DMS79 (cell line): ENCODE results near the gene ZC2HC1B.
"Not testable (repeated sequence)": the region's sequence is repeated elsewhere in the genome, so short reads cannot be mapped to it uniquely, and the experiment has no call there.

Experiments
- DNase-seq: peaks from one replicate; lab custom pipeline; 2025; lab: John Stamatoyannopoulos, UW

The ZC2HC1B gene

DNA sequence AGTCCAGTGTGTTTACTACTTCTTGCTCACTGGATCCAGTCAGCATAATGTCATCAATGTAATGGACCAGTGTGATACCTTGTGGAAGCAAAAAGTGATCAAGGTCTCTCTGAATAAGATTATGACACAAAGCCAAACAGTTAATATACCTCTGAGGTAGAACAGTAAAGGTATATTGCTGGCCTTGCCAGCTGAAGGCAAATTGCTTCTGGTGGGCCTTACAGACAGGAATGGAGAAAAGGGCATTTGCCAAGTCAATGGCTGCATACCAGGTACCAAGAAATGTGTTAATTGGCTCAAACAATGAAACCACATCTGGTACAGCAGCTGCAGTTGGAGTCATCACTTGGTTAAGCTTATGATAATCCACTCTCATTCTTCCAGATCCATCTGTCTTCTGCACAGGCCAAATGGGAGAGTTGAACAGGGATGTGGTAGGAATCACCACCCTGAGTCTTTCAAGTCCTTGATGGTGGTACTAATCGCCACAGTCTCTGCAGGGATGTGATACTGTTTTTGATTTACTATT, 7.0 kb downstream of the ZC2HC1B start:
- not testable (repeated sequence) for DNase-seq

DNA sequence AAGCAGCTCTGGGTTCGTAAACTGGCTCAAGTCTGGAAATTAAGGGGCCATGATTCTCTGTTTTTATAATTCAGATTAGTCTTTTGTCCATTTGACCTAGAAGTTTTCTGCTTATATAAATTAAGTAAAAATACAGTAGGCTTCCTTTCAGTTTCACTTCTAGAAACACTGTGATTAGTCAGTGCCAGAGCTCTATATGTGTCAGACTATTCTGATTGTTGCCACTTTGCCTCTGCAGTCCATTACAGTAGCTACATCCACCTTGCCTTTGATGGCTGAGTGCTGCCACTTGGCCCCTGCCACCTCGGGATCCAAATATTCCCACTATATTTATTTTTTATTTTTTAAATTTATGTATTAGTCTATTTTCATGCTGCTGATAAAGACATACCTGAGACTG, 7.9 kb downstream of the ZC2HC1B start:
- no peak for DNase-seq

DNA sequence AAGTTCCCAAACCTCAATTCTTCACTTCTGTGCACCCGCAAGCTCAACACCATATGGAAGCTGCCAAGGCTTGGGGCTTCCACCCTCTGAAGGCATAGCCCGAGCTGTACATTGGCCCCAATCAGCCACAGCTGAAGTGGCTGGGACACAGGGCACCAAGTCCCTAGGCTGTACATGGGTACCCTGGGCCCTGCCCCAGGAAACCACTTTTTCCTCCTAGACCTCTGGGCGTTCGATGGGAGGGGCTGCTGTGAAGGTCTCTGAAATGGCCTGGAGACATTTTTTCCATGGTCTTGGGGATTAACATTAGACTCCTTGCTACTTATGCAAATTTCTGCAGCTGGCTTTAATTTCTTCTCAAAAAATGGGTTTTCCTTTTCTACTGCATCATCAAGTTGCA, 9.3 kb downstream of the ZC2HC1B start:
- DNase-seq = not testable (repeated sequence)

DNA sequence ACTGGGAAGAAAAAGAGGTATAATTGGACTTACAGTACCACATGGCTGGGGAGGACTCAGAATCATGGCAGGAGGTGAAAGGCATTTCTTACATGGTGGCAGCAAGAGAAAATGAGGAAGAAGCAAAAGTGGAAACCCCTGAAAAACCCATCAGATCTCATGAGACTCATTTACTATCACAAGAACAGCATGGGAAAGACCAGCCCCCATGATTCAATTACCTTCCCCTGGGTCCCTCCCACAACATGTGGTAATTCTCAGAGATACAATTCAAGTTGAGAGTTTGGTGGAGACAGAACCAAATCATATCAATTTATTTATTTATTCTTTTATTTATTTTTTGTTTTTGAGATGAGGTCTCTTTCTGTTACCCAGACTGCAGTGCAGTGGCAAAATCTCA, 10.2 kb downstream of the ZC2HC1B start:
- not testable (repeated sequence) for DNase-seq

DNA sequence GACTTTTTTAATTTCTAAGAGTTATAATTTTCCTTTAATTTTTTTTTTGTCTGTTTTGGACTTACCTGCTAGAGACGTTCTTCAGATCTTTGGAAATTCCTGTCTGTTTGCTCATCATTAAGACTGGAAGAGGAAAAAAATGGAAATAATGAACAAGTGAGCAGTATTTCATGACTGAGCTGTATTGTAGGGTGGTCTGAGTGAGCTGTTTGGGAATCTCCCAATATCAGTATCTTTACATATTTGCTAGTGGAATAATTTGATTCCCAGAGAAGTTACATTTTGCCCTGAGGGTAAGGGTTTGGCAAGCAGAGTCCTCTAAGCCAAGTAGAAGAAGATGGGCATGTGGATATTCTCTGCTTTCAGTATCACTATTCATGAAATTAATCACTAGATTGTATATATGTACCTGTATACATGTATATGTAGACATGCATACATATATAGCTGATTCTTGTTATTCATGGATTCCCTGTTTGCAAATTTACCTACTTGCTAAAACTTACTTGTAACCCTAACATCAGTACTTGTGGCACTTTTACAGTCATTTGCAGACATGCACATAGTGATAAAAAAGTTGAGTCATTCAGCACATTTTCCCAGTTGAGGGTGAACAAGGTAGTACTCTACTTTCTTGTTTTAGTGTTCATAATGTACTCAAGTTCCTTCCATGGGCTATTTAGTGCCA, 13.5 kb downstream of the ZC2HC1B start:
- DNase-seq = no peak

DNA sequence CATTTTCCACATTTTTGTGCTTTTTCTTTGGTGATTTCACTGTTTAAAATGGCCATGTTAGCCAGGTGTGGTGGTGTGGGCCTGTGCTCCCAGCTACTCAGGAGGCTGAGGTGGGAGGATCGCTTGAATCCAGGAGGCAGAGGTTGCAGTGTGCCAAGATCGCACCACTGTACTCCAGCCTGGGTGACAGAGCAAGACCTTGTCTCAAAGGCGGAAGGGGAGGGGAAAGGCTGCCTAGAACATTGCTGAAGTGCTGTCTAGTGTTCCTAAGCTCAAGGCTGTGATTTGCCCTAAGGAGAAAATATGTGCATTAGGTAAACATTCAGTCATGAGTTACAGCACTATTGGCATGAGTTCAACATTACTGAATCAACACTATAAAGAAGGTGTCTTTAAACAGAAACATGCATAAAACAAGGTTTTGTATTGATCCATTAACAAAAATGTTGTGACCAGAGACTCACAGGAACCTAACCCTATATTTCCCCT, 14.0 kb downstream of the ZC2HC1B start:
- no peak for DNase-seq

DNA sequence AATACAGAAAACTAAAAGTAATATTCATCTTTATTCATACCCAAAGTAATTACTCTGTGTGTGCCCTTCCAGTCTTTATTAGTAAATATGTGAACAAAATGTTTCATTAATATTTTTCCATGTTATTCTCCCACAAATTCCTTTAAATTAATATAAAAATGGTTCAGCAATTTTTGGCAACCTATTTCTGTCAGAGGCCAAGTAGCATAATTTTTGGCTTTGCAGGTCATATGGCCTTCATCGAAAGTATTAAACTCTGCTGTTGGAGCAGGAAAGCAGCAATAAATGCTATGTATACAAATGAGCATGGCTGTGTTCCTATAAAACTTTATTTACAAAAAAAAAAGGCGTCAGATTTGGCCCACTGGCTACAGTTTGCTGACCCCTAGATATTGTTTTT, 16.1 kb downstream of the ZC2HC1B start:
- DNase-seq = no peak

DNA sequence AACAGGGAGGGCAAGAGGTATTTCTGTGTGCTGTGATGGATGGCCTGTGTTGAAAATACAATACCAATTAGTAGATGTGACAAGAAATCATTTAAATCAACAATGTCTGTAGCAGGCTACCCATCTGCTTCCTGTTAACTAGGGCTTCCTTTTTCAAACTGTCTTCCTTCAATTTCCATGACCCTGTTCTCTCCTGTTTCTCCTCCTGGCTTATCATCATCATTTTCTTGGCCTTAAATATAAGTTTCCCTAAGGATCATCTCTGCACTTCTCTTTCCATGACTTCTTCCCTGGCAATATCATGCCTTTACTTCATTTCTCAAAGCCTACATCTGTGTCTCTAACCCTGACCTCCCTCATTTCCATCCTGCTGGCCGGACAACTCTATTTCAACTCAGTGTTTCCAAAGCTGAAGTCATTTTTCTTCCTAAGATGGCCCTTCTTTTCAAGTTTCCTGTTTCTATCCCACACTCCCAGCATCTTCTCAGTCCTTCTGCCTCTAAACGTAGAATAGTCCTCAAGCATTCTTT, 18.2 kb downstream of the ZC2HC1B start:
- DNase-seq = no peak

DNA sequence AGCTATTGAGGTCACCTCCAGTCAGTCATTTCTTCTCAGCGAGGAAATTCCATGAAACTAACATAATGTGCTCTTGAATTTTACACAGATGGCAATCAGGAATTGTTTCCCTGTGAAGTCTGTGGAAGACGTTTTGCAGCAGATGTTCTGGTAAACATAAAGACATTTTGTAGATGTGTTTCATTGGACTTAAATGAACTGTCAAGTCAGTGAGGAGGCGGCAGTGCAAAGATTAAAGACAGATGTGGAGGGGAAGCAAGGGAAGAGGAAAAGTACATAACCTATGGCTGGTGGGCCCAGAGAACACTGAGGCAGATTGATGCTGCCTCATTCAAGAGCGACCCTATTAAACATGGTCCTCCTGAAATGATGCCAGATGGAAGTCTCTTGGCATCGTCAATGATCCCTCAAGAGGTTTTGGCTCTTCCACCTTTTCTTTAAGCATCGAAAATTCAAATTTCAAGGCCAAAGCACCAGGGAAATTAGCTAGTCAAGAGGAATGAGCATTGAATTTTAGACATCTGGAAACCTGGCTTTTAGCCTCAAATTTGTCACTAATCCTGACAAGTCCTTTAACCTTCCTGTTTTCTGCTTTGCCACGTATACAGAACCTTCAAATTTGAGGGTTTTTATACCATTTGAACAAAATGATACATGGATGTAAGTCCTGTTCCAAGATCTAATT, 20.1 kb downstream of the ZC2HC1B start:
- no peak for DNase-seq

DNA sequence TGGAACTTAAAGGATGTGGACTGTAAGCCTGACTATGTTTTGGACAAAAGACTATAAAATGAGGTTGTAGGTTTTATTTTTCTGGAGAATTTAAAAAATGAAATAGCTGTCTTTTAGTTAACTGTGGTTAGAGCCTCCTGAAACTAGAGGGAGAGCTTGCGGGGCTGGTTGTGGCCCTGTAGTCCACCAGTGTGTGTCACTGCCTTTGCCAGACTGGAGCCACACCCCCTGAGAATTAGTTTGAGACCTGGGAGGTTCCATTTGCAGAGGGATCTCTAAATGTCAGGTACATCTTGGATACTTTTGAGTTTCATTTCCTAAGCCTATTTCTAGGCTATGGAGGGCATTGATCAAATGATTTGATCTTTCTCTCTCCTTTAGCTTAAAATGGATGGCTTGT, 20.8 kb downstream of the ZC2HC1B start:
- DNase-seq = no peak

DNA sequence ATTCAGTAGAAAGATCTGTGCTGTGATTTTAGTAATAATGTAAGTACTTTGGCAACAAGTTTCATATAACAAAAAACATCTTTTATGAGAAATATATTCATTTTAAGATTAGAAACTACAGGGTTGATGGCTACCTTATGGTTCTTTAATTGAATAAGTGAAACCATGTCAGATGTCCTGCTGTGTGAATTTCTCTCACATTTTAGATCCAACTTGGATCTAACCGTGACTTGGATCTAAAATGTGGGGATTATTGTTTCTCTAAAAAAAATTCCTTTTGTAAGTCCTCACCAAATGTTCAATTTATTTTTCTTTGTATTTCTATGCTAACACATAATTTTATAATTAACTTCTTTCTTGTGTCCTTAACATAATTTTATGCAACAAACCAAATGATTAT, 30.4 kb downstream of the ZC2HC1B start:
- no peak for DNase-seq

DNA sequence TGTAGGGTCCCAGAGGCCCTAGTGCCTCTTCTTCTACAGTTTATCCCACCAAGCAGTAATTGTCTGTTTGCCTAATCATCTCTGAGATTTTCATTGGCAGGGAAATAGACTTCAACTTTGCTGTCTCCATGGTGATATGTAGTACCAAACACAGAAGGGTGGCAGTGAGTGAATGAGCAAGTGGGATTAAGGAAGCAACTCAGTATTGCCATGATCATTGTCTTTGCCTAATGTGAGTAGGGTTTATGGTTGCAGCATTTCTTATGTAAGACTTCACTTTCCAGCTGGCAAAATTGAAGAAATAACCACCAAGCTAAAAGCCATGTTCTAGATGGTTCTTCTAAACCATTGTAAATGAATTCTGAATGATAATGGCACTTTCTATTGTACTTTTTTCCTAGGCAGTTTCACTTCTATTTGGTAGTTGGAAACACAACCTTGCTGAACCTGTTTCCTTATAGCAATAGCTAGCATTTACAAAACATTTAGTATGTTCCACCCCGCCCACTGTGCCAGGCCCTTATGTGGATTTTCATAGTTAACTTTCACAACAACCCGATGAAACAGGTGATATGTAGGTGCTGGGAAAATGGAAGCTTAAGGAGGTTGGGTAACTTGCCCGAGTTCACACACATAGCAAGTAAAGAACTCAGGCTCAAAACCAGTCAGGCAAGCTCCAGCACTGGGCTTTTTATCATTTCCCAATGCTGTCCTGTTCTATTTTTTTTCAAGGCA, 32.0 kb downstream of the ZC2HC1B start:
- DNase-seq = no peak

DNA sequence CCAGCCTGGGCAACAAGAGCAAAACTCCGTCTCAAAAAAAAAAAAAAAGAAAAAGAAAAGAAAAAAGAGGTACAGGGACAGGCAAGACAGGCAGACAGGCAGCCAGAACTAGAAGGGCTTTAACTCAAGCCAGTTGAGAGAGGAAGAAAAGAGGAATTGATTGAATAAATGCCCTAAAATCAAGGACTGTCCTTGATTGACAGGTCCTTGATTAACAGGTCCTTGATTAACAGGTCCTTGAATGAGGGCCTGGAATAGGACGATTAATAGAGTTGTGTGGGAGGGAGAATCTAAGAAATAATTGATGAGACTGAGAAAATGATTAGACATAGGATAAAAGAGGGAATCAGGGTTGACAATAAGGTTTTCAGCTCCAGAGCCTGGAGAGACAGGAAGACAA, 36.1 kb downstream of the ZC2HC1B start:
- no peak for DNase-seq

DNA sequence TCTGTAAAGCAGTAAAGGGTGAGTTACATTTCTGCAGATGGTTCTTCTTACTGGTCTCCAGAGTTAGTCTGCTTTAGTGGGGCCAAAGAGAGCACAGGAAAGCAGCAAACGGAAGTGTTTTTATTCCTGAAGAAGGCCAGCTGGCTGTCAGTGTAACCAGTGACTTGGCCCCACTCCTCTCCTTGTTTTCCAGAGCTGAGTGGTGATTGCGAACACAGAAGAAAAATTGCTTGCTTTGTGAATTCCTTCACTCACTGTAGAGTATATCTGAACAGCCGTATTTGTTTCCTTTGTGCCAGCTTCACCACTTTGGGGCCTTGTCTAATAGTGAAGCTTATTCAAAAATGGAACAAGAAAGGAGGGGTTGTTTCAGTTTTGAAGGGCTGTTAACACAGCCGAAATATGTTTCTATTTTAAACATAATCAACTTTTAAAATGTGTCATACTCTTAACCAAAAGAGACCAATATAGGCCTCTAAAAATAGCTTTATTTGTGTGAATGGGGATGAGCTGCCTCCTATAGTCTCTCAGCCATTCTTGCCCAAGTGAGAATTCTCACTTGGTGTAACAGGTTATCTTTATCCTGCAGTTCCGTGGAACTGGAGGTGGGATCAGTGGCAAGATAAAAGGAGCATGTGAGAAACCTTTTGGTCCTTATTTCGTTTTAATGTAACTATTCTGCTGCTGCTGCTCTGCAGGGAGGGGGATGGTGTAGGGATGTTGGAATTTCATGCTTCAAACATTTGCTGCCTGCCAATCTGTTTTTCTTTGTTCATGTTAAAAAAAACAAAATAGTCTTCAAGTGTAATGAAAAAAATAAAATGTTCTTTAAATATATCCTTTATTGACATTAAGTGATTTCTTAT, 37.8 kb downstream of the ZC2HC1B start:
- no peak for DNase-seq

DNA sequence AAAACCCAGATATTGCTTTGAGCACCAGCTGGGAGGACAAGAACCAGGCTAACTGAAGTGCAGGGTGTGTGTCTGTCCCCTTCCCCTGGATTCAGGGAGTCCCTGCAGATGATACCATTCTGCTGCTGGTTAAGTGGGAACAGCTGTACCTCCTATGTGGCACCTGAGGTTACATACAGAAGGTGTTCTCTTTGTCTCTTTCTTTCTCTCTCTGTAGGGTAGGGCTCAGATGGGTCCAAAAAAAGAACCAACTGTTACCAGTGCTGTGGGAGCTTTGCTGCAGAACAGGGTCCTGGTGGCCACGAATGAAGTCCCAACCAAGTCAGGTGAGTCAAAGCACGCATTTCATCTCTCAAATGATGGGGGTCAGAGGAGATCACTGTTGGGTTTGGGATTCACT, 38.6 kb downstream of the ZC2HC1B start:
- DNase-seq = no peak

DNA sequence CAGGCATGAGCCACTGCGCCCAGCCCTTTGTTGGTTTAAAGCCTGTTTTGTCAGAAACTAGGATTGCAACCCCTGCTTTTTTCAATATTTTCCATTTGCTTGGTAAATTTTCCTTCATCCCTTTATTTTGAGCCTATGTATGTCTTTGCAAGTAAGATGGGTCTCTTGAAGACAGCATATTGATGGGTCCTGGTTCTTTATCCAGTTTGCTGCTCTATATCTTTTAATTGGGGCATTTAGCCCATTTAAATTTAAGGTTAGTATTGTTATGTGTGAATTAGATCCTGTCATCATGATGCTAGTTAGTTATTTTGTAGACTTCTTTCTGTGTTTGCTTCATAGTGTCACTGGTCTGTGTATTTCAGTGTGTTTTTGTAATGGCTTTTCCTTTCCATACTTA, 46.8 kb downstream of the ZC2HC1B start:
- DNase-seq = no peak

DNA sequence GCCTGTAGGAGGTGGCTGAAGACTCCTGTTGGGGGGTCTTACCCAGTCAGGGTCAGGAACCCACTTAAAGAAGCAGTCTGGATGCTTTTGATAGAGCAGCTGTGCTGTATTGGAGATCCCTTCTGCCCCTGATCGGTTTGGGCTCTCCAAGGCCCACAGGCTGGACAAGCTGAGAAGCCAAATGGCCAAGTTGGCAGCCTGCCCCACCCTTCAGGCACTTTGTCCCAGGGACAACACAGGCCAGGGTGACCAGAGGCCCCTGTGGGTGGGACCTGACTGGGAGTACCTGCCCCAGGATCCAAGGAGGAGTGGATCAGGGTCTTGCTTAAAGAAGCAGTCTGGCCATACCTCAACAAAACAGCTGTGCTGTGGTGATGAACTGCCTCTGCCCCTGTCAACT, 48.4 kb downstream of the ZC2HC1B start:
- DNase-seq = no peak

DNA sequence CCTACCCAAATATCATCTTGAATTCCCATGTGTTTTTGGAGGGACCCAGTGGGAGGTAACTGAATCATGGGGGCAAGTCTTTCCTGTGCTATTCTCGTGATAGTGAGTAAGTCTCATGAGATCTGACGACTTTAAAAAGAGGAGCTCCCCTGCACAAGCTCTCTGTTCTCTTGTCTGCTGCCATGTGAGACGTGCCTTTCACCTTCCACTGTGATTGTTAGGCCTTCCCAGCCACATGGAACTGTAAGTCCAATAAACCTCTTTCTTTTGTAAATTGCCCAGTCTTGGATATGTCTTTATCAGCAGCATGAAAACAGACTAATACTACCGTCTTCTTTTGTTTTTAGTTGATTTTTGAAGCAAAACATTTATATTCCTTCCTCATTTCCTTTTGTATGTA, 52.8 kb downstream of the ZC2HC1B start:
- DNase-seq = not testable (repeated sequence)

DNA sequence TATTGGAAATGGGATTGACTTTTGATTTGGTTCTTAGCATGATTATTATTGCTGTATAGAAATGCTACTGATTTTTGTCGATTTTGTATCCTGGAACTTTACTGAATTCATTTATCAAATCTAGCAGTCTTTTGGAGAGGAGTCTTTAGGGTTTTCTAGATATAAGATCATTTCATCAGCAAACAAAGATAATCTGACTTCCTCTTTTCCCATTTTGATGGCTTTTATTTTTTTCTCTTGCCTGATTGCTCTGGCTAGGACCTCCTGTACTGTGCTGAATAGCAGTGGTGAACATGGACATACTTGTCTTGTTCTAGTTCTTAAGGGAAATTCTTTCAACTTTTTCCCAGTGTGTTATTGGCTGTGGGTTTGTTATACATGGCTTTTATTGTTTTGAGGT, 64.6 kb downstream of the ZC2HC1B start:
- DNase-seq = no peak

DNA sequence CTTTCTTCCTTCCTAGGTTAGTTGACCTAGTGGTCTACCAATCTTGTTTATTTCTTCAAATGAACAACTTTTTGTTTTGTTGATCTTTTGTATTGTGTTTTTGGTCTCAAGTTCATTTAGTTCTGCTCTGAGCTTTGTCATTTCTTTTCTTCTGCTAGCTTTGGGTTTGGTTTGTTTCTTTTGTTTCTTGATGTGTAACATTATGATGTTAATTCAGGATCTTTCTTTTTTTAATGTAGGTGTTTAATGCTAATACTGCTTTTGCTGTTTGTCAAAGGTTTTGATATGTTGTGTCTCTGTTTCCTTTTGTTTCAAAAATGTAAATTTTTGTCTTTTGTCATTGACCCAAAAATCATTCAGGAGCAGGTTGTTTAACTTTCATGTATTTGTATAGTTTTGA, 65.7 kb downstream of the ZC2HC1B start:
- no peak for DNase-seq

DNA sequence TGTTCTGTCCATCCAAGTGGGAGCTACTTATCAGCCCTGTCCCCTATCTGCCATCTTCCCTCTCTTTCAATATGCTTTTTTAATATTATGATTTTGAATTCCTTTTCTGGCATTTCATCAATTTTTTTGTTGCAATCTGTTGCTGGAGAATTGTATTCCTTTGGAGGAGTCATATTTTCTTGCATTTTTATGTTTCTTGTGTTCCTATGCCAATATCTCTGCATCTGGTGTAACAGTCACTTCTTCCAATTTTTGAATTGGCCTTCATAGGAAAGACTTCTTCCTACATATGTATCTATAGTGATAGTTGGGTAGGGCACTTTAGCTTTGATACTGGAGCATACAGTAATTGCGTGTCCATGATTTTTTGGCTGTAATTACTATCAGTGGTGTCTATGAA, 70.1 kb downstream of the ZC2HC1B start:
- DNase-seq = no peak

DNA sequence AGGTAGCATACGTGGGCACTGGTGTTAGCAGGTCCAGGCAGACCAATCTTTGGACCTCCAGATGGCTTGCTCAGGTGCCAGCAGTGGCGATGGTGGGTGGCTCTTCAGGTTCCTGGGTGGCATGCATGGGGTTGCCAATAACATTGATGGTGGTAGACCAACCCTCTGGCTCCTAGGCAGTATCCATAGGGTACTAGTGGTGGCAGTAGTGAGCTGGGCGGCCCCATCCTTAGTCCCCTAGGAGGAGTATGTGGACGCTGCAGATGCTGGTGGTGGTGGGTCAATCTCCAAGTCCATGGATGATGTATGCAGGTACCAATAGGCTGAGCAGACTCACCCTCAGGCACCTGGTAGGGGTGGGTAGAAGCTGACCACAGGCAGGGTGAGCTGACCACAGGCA, 70.6 kb downstream of the ZC2HC1B start:
- no peak for DNase-seq
